Pons (tissue), 1 donor: ENCODE data around the gene TENM4.

Experiments used
- DNase-seq: peaks from one replicate; pipeline ENCODE4 v3.0.0-alpha.2; 2016; ENCODE audit warnings: low spot score

The TENM4 gene

DNA sequence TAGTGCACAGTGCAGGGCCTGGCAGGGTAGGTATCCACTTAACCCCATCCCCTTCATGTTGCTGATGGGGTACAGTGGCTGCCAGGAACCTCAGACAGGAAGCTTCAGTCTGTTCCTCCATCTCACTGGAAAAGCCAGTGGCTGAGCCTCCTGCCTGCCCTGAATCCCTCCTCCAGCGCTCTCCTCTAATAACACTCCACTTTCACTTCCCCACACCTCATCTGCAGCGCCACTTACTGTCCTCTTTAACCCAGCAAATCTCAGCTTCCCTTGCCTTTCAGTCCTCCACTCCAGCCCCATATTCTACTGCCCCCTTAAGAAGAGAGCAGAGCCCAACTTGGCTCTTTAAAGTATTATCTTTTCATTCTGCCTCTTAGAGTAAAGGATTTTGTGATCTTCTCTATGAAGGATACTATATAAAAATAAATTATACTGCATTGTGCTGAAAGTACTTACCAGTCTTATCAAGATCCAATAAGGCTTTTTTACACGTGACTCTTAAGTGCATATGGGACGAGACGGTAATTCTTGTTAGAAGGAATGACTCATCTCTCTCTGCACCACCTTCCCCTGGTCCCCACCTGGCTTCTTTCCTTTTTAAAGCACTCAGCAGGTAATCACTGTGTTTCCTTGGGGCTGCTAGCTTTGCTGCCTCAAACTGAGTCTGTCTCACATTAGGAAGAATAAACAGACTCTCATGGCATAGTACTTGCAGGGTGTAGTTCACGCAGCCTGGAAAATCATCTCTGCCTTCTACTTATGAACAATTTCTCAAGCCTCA is 628.1 kb downstream of the TENM4 start:
- no peak for DNase-seq

DNA sequence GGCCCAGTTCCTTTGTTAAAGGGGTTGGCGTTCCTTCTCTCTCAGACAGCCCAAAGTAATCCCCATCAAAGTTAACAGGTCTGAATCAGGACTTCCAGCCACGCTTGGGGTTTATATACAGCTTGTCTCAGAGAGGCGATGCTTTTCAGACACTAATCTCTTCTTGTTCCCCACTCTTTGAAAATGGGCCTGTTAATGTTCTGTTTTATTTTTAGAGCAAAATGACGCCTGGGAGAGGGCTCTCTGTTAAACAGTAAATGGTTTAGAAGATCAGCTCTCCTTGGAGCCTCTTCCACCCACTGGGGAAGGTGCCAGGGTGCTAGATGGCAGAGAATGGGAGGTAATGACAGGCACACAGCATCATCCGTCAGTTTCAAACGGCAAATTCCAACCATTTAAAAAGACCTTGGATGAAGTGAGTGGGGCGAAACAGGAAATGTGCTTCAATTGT is 630.2 kb downstream of the TENM4 start:
- no peak for DNase-seq

DNA sequence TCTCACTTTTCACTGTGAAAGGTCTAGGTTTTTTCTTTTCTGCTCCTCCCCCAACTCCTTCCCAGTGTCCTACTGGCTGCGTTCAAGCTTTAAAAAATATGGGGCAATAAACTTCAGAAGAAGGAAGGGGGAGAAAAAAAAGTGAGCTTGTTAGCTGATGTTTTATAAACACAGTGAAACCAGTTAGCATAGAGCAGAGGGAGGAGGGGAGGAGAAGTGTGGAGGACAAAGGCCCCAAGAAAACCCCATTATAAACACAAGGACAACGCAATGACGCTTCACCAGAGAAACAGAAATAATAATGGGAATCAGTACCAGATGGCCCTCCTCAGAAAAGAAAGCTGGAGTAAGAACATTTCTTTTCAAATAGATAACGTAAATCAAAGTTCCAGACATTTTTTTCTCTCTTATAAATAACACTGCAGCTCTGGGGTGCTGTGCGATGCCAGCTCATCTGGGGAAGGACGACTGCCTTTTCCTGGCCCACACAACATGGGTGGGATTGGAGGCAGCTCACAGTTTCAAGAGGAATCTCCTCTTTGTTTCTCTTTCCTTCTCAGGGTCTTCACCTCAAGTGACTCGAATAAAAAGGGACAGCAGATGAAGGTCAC is 630.8 kb downstream of the TENM4 start:
- DNase-seq: no peak

DNA sequence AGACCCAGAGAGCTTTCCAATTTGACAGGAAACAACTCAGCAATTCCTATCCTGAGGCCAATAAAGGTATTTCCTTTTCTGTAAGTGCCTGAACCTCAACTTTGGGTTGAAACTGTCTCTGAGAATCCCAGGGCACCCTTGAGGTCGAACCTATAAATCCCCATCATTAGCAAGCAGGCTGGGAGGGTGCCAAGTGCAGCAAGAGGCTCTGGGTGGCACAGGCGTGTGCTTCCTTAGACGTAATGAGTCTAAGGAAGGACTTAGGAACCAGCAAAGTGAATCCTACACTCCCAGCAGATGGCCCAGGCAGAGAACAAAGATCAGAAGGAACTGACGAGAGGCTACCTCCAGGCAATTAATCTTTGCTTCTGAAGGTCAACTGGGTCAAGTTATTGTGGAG is 631.9 kb downstream of the TENM4 start:
- no peak for DNase-seq

DNA sequence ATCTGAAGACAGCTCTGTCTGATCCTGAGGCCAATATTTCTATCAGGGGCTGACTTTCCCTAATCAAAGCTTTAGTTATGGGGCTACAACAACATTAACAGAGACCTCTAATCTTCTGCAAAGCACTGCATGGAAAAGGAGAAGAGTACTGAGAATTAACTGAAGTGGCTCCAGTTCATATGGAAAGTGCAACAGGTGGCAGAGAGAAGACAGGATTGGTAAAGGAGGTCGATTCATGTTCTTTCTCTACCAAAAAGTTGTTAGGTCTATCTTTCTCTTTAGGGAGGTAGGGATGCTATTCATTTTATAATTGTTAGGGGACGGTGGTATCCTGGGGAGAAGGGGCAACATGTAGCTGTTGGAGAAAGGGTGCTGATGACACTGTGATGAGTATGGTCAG is 633.5 kb downstream of the TENM4 start:
- no peak for DNase-seq

DNA sequence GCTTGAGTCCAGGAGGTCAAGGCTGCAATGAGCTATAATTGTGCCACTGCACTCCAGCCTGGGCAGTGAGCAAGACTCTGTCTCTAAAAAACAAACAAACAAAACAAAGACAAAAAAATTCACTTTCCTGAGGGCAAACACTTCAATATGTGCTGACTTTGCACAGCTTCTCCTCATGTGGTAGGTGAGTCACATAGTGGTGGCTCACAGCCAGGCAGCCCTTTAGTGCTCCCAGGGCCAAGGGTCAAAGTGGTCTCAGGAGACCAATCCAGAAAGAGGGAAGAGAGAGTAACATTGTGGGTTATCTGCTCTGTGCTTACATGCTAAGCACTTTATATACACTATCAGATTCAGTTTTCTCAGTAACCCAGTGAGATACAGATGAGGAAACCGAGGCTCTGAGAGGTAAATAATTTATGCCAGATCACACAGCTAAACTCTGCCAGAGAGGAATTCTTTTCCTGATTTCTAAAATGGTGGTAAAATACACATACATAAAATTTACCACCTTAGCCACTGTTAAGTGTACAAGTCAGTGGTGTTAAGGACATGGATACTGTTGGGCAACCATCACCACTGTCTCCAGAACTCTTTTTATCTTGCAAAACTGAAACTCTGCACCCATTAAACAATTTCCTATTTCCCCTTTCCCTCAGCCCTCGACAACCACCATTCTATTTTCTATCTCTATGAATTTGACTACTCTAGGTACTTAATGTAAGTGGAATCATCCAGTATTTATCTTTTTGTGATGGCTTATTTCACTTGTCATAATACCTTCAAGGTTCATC is 634.4 kb downstream of the TENM4 start:
- no peak for DNase-seq

DNA sequence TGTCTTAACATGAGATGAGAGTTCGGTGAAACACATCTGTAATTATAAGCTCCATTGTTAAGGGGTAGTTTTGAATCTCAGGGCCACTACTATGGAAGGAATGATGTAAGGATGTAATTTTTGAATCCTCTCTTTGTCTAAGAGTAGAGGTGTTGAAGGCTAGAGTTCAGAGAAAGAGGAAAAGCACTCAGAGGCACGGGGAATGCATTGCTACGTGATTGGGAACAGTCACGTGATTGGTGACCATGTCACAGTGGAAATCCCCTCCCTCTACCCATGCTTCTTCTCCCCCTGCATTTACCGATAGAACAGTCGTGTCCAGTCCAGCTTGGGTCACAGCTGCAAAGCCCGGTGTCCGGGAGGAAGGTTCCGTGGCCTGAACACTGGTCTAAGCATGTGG is 635.8 kb downstream of the TENM4 start:
- DNase-seq: no peak

DNA sequence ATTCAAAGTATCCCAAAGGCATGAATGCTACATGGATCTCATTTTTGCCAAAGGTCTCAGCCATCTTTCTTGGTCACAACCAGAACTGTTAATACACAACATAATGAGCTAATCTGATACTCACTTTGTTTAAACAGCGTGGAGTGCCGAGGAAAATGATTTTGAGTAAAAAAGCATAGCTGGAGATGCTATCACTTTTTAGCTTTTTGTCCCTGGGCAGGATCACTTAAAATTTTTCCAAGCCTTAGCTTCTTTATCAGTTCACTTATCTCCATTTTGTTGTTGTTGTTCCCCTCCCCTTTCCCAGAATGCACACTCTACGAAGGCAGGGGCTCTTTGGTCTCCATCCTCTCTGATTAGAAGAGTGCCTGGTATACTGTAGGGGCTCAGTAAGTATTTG is 636.8 kb downstream of the TENM4 start:
- DNase-seq: no peak

DNA sequence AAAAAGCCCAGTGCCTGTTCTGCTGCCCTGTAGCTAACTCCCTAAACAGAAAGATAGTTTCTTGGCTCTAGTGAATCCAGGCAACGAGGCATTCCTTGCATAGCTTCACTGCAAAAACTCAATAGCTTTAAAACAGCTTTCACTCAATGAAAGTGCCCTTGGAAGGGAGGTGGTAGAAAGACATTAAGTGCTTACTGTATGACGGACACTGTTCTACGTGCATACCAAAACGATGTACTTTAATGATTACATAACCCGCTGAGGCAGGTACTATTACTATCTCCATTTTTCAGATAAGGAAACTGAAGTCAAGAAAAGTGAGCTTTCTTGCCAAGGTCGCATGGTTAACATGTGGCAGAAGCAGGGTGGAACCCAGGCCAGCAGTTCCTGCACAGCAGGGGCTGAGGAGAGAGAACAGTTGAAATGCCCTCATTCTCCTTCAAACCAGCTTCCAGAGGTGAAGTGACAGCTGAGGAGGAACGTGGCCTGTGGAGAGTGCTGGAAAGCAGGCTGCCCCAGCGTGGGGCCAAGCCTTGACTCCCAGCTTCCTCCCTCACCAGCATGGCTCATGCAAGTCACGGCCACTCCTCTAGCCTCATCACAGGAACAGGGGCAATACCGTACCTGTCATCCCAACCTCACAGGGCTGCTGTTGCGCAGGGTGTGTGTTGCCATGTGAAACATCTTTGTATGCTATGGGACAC is 638.6 kb downstream of the TENM4 start:
- DNase-seq: peak; percentile 37

DNA sequence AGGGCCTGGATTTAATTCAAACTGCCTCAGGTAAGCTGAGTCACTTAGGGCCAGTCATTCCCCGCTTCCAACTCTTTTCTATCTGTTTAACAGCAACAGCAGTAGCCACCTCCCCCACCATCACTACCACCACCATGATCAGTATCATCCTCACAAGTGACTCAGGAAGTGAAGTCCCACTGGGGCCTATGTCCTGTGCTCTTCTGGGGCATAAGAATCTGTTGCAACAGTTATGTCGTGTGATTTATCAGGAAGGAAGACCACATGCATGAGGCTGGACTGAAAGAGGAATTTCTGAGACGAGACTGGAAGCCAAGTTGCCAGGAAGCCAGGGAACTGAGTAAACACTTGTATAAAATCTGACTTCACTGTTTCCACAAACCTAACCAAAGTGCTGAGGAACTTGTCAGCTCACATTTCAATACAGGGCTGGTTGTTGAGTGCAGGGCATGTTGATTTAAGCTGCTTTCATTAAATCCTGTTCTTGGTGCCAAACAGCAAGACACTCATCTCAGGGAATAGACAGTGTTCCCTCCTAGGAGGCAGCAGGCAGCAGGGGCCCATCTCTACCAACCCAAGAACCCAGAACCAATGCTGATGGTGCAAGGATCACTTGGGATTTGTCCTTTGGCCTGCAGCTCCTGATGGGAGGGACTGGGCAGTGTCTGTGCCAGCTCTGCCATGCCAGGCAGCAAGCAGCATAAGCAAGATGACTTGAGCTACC is 639.5 kb downstream of the TENM4 start:
- peak; percentile 61 for DNase-seq

DNA sequence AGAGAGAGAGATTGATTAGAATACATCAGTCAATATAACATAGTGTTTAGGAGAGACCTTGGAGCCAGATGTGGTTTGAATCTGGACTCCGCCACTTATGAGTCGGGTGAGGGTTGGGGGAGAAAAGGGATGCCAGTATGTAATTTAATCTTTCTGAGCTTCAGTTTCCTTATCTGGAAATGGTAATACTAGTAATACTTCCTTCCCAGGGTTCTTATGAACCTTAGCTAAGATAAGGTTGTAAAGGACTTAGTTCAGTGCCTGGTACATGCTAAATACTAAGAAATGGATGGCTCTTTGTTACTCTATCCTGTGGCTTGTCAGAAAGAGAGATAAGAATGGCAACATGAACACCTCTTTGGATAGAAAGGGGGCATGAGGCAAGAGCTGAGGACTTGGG is 640.1 kb downstream of the TENM4 start:
- no peak for DNase-seq

DNA sequence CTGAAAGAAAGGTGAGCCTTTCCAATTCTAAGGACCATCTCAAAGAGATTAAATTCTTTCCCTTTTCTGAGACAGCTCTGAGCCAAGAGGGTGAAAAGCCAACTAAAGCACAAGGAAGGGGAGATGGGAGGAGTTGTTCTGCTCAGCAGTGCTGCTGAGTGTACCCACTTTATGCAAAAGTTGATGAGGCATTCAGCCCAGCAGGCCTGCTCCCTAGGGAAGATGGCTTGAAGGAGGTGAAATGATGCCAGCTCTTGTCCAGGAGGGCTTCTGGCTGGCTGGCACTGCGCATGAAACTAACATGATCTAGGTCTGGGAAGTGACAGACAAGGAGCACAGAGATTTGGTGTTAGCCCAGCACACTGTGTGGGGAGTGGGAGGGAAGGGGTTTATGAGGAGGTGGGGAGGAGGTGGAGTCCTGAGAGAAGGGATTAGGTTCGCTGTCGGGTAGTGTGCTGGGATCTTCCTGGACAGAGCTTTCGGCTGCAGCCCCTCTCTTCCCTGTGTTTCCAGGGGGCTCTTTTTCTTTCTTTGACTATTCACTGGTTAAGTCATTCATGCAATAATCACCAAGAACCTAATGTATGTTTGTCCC is 640.6 kb downstream of the TENM4 start:
- DNase-seq: no peak

DNA sequence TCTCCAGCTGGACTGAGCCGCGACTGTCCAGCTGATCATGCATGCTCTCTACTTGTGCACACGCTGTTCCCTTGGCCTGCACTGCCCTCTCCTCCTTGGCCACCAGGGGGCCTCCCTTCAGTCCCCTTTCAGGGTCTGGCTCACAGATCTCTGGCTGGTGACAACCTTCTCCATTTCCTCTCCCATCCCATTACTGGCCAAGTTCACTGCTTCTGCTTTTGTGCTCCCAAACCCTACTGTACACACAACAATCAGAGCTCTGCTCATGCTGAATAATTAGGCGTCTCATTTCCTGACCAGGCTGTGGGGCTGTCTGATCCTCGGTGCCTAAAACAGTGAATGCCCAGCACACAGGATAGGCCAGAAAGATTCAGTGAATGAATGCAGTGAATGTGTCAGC is 642.2 kb downstream of the TENM4 start:
- peak; percentile 85 for DNase-seq

DNA sequence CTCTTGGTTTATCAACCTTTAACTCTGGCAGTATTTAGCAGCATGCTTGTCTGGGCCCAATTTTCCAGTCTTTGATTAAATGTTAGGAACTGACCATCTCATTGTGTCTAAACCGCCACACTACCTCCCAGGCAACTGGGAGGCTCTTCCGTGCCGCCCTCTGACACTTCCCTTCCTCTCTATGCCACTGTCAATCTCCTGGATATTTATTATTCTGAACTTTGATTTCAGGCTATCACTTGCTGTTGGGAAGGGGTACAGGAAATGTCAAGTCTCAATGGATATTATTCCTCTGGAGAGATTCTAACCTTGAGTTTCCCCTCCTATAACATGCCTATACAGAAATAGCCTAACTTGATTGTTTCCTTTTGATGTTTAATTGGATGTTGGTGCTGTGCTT is 643.3 kb downstream of the TENM4 start:
- DNase-seq: no peak

DNA sequence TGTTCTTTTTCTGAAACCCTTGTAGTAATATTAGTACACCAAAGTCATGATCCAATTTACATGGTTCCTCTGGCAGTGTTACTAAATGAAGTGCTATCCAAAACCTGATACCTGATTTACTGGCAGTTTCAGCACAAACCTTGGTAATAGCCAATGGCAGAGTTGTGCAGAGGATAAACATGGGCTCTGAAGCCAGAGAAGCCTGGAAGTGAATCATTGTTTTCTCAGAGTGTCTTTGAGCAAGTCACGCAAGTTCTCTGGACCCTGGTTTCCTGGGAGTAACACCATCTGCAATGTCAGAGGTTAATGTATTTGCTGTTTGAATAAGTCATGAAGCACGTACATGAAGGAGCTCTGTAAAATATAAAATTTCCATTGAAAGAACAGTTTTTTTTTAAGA is 643.9 kb downstream of the TENM4 start:
- DNase-seq: no peak

DNA sequence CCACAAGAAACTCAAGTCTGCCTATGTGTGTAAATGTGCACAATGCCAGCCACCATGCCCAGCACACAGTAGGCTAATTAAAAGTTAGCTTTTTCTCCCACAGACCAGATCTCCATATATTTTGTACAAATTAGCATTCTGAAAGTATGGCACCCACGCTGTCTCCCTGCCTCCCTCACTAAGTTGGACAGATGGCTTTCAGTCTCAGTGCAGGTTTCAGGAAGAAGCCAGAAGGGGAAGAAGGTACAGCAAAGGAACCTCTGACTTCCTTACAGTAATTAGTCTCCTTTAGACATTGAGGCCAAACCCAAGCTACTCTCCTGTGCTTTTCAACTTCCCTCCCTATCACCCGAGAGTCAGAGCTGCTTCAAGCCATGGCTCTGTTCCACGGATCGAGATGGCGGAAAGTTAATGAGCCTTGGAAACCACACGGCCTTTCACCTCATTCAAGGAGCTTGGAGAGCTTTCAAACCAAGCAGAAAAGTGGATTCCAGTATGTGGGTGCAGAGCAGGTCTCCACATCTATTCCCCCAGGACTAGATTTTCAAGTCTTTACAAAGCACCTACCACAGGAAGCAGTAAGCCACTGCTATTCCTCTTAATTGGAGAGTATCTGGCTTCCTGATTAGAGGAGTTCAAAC is 645.1 kb downstream of the TENM4 start:
- no peak for DNase-seq

DNA sequence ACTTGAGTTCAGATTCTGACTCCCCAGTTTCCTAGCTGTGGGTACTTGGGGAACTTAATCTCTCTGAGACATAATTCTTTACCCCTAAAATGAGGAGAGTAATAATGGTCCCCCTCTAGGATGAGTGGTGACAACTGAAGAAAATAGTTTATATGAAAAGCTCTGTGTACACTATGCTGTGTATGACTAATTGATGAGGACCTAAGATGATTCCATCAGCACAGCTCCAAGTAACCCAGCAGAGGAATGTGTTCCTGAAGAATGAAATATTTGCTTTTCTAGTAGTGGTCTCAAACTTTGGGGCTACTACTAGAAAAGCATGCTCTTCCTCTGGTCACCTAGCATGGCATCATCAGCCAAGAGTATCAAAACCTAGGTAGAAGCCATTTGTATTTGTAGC is 648.9 kb downstream of the TENM4 start:
- no peak for DNase-seq

DNA sequence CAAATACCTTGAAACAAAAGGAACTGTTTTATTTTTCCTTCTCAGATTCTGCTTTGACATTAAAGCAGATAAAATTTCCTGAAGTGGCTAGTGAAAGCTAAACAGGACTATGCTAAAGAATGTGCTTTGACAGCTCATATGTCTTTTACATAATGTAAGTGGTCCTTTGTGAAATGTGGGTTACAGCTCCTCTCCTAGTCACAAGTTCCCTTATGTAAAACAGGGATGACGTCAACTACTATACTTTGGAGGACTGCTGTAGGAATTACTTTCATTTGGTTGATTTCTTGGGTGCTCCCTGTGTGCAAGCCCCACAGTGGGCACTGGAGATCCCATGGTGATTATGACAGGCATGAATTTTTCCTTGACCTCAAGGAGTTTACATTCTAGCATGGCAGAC is 649.6 kb downstream of the TENM4 start:
- no peak for DNase-seq

DNA sequence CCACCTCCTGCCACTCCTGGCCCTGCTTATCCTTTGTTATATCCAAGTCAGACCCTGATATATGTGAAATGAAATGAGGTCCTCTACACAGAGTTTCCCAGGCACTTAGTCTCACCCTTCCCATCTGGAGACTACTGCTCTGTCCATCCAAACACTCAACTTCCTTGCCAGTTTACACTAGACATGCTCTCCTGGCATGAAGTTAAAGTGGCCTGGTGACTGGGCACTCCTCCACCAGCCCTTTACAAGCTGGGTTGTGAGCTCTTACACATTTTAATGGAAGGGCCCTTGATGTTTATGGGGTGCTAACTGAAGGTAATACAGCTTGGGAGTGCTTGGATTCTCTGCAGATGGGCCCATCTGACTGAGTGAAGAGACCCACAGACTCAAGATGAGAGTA is 650.0 kb downstream of the TENM4 start:
- DNase-seq: no peak

DNA sequence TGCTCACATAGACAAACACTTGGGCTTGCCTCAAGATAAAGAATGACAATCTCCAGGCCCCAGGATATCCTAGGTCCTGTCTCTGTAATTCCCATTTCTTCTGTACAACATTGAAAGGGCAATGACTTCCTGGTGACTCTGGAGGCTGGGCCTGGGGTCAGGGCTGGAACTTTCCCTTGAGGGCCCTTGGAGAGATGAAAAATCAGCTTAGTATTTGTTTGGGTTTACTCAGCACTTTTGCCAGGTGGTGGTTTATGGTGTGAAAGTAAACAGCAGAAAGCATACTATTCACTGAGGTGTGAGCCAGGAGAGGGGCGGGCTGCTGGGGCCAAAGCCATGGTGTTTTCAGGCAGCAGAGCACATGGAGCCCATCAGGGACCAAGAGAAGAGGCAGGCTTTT is 651.5 kb downstream of the TENM4 start:
- DNase-seq: no peak

DNA sequence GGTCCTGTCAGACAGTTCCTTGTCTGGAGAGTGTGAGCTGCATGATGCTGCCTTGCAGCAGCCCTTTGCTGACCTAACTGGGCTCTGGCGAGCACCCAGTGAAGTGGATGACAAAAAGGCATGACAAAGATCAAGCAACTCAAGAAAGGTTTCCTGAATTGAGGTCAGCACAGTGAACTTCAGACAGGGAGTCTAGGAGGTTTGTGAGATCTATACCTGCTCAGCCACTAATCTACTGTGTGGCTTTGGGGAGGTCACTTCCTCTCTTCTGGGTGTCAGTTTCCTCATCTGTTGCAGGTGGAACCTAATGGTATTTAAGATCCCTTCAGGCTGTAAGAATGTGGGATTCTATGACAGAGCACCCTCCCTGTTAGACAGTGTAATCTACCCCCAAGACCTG is 652.3 kb downstream of the TENM4 start:
- no peak for DNase-seq
